SHP77 treated with DMSO at 0.1 percent for 48 hours (cell line): Measurements from ENCODE around the gene SLC47A1.

Source experiments
- DNase-seq: peaks from one replicate; lab custom pipeline; 2025; lab: John Stamatoyannopoulos, UW

The SLC47A1 gene

DNA sequence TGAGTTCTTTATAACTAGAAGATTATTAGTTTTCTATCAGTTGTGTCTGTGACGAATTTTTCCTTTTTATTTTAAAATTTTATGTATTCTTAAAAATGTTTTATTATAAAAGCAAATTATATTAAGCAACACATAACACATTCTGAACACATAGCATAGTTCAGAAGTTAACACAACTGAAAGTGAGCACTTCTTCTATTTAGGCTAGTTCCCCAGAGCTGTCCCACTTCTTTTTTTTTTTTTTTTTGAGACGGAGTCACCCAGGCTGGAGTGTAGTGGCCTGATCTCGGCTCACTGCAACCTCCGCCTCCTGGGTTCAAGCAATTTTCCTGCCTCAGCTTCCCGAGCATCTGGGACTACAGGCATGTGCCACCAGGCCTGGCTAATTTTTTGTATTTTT, 77.2 kb downstream of the SLC47A1 start:
- no peak for DNase-seq

DNA sequence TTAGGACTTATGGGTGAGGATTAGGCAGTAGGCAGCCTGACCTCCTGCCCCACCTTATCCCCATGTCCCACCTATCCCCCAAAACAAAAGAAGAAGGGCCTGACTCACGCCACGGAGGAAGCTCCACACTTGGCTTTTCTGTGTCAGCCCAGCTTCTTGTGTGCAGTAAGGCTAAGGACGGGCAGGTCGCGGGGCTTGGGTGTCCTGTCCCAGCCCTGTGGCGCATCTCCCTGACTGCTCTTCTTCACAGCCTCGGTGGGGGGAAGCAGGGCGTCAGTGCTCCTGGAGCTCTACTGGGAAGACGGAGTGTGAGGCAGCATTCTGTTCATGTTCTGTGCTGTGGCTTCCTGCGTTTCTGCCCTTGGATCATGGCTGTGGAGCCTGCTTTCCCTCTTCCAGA, 80.3 kb downstream of the SLC47A1 start:
- DNase-seq: no peak

GRCh38 chr17:19614900-19615299, 81.2 kb downstream of the SLC47A1 start:
- DNase-seq: no peak

DNA sequence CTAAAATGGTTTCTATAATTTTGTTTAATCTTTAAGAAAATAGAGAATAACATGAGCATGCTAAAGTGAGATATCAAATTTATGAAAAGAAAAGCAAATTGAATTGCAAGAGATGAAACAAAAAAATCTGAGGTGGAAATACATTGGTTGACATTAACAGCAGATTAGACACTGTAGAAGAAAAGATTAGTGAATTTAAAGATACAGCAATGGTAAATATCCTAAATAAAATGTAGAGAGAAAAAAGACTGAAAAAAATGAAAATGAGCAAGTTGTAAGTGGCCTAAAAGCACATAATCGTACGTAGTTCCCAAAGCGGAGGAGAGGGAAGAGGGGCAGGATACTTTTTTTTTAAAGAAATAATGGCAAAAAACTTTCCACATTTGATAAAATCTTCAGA, 84.4 kb downstream of the SLC47A1 start:
- no peak for DNase-seq

DNA sequence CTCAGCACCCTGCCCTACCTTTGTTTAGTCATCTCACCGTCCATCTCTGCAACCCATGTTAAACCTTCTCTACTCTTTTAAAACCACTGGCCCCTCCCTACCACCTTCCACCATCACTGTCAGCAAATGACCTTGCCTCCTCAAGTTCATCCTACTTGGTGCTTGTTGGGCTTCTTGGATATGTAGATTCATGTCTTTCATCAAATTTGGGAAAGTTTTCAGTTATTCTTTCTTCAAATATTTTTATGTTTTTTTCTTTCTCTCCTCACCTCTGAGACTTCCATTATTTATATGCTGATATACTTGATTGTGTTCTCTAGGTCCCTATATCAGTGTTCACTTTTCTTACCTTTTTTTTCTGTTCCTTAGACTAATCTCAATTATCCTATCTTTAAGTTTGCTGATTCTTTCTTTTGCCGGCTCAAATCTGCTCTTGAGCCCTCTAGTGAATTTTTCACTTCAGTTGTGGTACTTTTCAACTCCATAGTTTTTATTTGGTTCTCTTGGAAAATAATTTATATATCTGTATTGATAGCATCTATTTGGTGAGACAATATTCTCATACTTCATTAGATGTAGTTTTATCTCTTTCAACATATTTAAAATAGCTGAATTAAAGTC, 86.2 kb downstream of the SLC47A1 start:
- DNase-seq: no peak

DNA sequence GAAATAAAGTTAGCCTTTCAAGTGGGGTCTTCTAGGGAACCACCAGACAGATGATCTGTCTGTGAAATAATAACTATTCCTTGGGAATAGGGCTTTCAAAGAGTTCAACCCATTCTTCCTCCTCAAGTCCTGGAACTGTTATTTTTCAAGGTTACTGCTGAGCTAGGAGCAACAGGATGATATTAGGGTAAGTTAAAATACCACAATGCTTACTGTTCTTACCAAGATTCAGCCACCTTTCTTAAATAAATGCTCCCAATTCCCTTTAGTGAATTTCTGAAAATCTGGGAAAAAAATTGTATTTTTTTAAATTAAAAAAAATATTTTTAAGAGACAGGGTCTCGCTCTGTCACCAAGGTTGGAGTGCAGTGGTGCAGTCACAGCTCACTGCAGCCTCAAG, 88.0 kb downstream of the SLC47A1 start:
- DNase-seq: no peak

DNA sequence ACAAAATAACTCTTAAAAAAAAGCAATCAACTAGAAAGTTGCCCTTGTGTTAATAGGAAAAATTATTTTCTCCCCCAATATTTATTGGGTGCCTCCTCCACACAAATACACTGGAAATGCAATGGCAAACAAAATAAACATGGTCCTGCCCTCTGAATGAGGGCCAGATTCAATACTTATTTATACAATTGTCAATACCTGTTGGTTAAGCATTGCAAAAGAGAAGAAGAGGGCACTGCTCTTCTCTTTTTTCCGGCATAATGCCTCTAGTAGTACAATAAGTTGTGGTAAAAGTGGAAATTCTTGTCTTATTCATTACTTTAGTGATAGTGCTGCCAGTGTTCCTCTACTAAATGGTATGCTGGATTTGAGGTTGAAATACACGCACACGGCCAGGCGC, 92.4 kb downstream of the SLC47A1 start:
- DNase-seq: no peak
